Lung (tissue), 12 donors: ENCODE measurements around the gene CALR3. TPM values are rescaled to one million over a fixed set of nuclear protein-coding genes. Genes with fewer than 3 reads are reported as not detected.
A peak's percentile ranks its signal among the peaks of the same experiment; 100 is the strongest.

Experiments used
- ATAC-seq: fragments of 200-7000 bp; cut with Tn5 transposase; one replicate; pipeline ENCODE4 v1.9.1; 2020; ENCODE audit warnings: moderate number of reproducible peaks; ENCODE audit not compliant: insufficient read depth, low FRiP score
- DNase-seq, 3 donors: peaks; one replicate each; pipeline ENCODE4 v3.0.0-alpha.2; 2013 to 2017
- H3K27ac ChIP-seq, 2 donors: one replicate each; pipeline ENCODE4 v1.5.1; 2013; ENCODE audit warnings: mild to moderate bottlenecking in 2 of 2, moderate library complexity in 2 of 2, control low read depth in 1 of 2, inconsistent platforms in 1 of 2, low read depth in 1 of 2, low read length in 1 of 2
- H3K27me3 ChIP-seq, 3 donors: one replicate each; pipeline ENCODE4 v1.5.1; 2013; ENCODE audit warnings: low read length in 2 of 3; ENCODE audit not compliant: control insufficient read depth in 3 of 3, insufficient read depth in 3 of 3
- H3K36me3 ChIP-seq, 4 donors: one replicate each; pipeline ENCODE4 v1.5.1; 2013; ENCODE audit warnings: low read length in 4 of 4, mild to moderate bottlenecking in 1 of 4, moderate library complexity in 1 of 4; ENCODE audit not compliant: control insufficient read depth in 4 of 4, insufficient read depth in 4 of 4
- H3K4me1 ChIP-seq, 5 donors: one replicate each; pipeline ENCODE4 v1.5.1; 2013; ENCODE audit warnings: low read length in 5 of 5, mild to moderate bottlenecking in 2 of 5, moderate library complexity in 1 of 5; ENCODE audit not compliant: control insufficient read depth in 5 of 5, insufficient read depth in 5 of 5
- H3K4me3 ChIP-seq: one replicate; pipeline ENCODE4 v1.5.1; 2013; ENCODE audit warnings: mild to moderate bottlenecking, control low read depth, moderate library complexity
- H3K9ac ChIP-seq, 2 donors: one replicate each; pipeline ENCODE4 v1.5.1; 2013; ENCODE audit warnings: low read length in 2 of 2, control low read depth in 1 of 2; ENCODE audit not compliant: insufficient read depth in 1 of 2
- H3K9me3 ChIP-seq, 4 donors: one replicate each; pipeline ENCODE4 v1.5.1; 2013; ENCODE audit warnings: low read length in 3 of 4, mild to moderate bottlenecking in 1 of 4, moderate library complexity in 1 of 4; ENCODE audit not compliant: control insufficient read depth in 4 of 4, insufficient read depth in 3 of 4
- CTCF ChIP-seq: IDR thresholded peaks from 2 replicates; pipeline ENCODE4 v1.5.1; 2012; ENCODE audit warnings: mild to moderate bottlenecking; ENCODE audit errors: control extremely low read depth, extremely low read depth
- WGBS, 2 donors: extraction: QIAGEN DNeasy Blood & Tissue Kit; methylation state at CpG; one replicate each; pipeline ENCODE4 v1.1.7; 2013; 5-methylcytosine and 5-hydroxymethylcytosine counted together
- polyA plus RNA-seq, 2 donors: library from polyadenylated mRNA; stranded (reverse); fragments of 200-250 nt; gene quantifications; one replicate each; pipeline ENCODE4 v1.2.1, GENCODE V29; 2013
- total RNA-seq, 2 donors: library from RNA; depleted of rRNA in 1 of 2; stranded (reverse); fragments of >200 nt in 1 of 2; gene quantifications; one replicate each; pipeline ENCODE4 v1.2.1, GENCODE V29; 2014 to 2021
- donor health status: control.
- donor health status: control.
- donor health status: Bipolar disorder and iron deficiency.
- donor health status: healthy.
- donor health status: DM: yes; HTN: yes; CAD: no.

The CALR3 gene
- total and polyA plus RNA-seq, 4 donors = 0.07 TPM; not detected in 3

GRCh38 chr19:16435238-16435917, 60.6 kb downstream of the CALR3 start:
- WGBS, 2 donors = 47 to 61% methylated on average over 11 of the region's 11 CpGs
- Histone ChIP-seq H3K4me3 (no peak overlapping the region), H3K4me1 (peaks cover 0 to 14% (median 4%) of the 10 kb centered on the region in 5 donors), H3K9me3 (no peaks in the 10 kb centered on the region), H3K9ac (no peak overlapping the region), H3K27me3 (no peaks in the 10 kb centered on the region), H3K36me3 (peaks cover 17 to 42% (median 30%) of the 10 kb centered on the region in 4 donors), H3K27ac (peak overlapping the region; percentile 67 to 84)
- ATAC-seq (no peak), DNase-seq (peak in 1 of 3 donors; percentile 17)
- no peak for TF ChIP-seq CTCF

GRCh38 chr19:16433986-16434385, 62.0 kb downstream of the CALR3 start:
- Histone ChIP-seq H3K36me3 (peaks cover 12 to 46% (median 40%) of the 10 kb centered on the region in 4 donors), H3K4me3 (no peak overlapping the region), H3K27ac (no peak overlapping the region), H3K4me1 (peaks cover 0 to 14% (median 4%) of the 10 kb centered on the region in 5 donors), H3K9ac (no peak overlapping the region), H3K27me3 (no peaks in the 10 kb centered on the region), H3K9me3 (no peaks in the 10 kb centered on the region)
- TF ChIP-seq CTCF = no peak
- DNase-seq (no peak), ATAC-seq (no peak)
- WGBS, 2 donors = 91 to 98% methylated on average over 3 of the region's 3 CpGs

- no peak for ATAC-seq
- Histone ChIP-seq H3K27ac (no peak overlapping the region), H3K36me3 (peaks cover 15 to 51% (median 42%) of the 10 kb centered on the region in 4 donors), H3K27me3 (no peaks in the 10 kb centered on the region), H3K9ac (no peak overlapping the region), H3K9me3 (no peaks in the 10 kb centered on the region), H3K4me1 (peaks cover 0 to 5% (median 0%) of the 10 kb centered on the region in 5 donors), H3K4me3 (no peak overlapping the region)
- 83 to 91% methylated on average over 3 of the region's 3 CpGs for WGBS, 2 donors
- TF ChIP-seq CTCF = no peak
- DNase-seq = no peak
These were observed 66.2 kb downstream of the CALR3 start for GRCh38 chr19:16429759-16430091.
